A549 (cell line): ENCODE measurements around the gene PLEKHA7. TPM values are rescaled to one million over a fixed set of nuclear protein-coding genes. Genes with fewer than 3 reads are reported as not detected.

Experiments used
- ATAC-seq, 2 experiments: fragments of 200-7000 bp in 1 of 2; fragments of >200 bp in 1 of 2; cut with Nextera tagmentation in 1 of 2; cut with Tn5 transposase in 1 of 2; 3 replicates each; pipeline versions ENCODE4 v1.8.0 to v1.9.1; 2018 to 2020; ENCODE audit warnings: mild to moderate bottlenecking in 1 of 2, moderate library complexity in 1 of 2
- CTCF ChIA-PET: fragments of 300-600 bp; sonication (Branson Sonifier 250); formaldehyde crosslinking; extraction: SDS; loops from one replicate; lab custom pipeline; 2021; ENCODE audit warnings: antibody characterized with exemption, inconsistent platforms; lab: Yijun Ruan, JAX
- POLR2A ChIA-PET: fragments of 350-600 bp; formaldehyde crosslinking; extraction: SDS; loops from one replicate; lab custom pipeline; 2021; ENCODE audit warnings: antibody characterized with exemption, inconsistent platforms; lab: Yijun Ruan, JAX
- DNase-seq, 2 experiments: peaks; one replicate each; pipeline versions ENCODE4 v3.0.0 to v3.0.0-alpha.2; 2011 to 2016; ENCODE audit warnings: low read depth in 1 of 2, low spot score in 1 of 2
- FAIRE-seq: peaks from 2 replicates; lab custom pipeline; 2011; peaks lifted over from hg19 to GRCh38; lab: Jason Lieb, UNC
- H3K27ac ChIP-seq, 2 experiments: fragments of >200 bp; sonication (Bioruptor Twin); formaldehyde crosslinking; 3 replicates each; pipeline ENCODE4 v1.5.1; 2016 to 2017
- H3K4me1 ChIP-seq: fragments of >200 bp; sonication (Bioruptor Twin); formaldehyde crosslinking; 3 replicates; pipeline ENCODE4 v1.6.1; 2016
- H3K4me2 ChIP-seq: fragments of >200 bp; sonication (Bioruptor Twin); formaldehyde crosslinking; 3 replicates; pipeline ENCODE4 v1.6.1; 2016
- H3K4me3 ChIP-seq: fragments of >200 bp; sonication (Bioruptor Twin); formaldehyde crosslinking; 3 replicates; pipeline ENCODE4 v1.5.1; 2016
- H3K9me3 ChIP-seq: fragments of >200 bp; sonication (Bioruptor Twin); formaldehyde crosslinking; 3 replicates; pipeline ENCODE4 v1.6.1; 2016
- BHLHE40 ChIP-seq: IDR thresholded peaks from 2 replicates; pipeline ENCODE4 v1.6.1; 2012; ENCODE audit warnings: low read depth, low read length, inconsistent platforms
- EHF ChIP-seq: fragments of 250-450 bp; sonication (Bioruptor Pico); IDR thresholded peaks from 2 replicates; pipeline ENCODE4 v1.5.0; 2020; ENCODE audit warnings: mild to moderate bottlenecking
- EHMT2 ChIP-seq: fragments of 200-600 bp; sonication (generic); IDR thresholded peaks from 2 replicates; pipeline ENCODE4 v1.6.1; 2016; ENCODE audit warnings: antibody characterized with exemption, low read depth, mild to moderate bottlenecking, moderate library complexity
- FOSB ChIP-seq: fragments of 250-450 bp; sonication (Bioruptor Pico); IDR thresholded peaks from 2 replicates; pipeline ENCODE4 v1.5.0; 2020; ENCODE audit warnings: mild to moderate bottlenecking, moderate library complexity
- FOSL2 ChIP-seq, 2 experiments: fragments of 450-650 bp in 1 of 2; fragments of >200 bp in 1 of 2; sonication (Bioruptor Twin) in 1 of 2; formaldehyde crosslinking; IDR thresholded peaks; 2 replicates each; pipeline versions ENCODE4 v1.5.0 to v1.6.1; 2016 to 2020; ENCODE audit warnings: mild to moderate bottlenecking in 1 of 2, moderate library complexity in 1 of 2
- GATA3 ChIP-seq: IDR thresholded peaks from 2 replicates; pipeline ENCODE4 v1.6.1; 2012; ENCODE audit warnings: borderline replicate concordance
- HOXB13 ChIP-seq: fragments of 250-450 bp; sonication (Bioruptor Pico); IDR thresholded peaks from 2 replicates; pipeline ENCODE4 v1.5.0; 2020; ENCODE audit warnings: low read depth, mild to moderate bottlenecking, moderate library complexity
- HOXB5 ChIP-seq: fragments of 250-450 bp; sonication (Bioruptor Pico); IDR thresholded peaks from 2 replicates; pipeline ENCODE4 v1.5.0; 2020; ENCODE audit warnings: mild to moderate bottlenecking, moderate library complexity
- JUNB ChIP-seq: fragments of >200 bp; sonication (Bioruptor Twin); formaldehyde crosslinking; IDR thresholded peaks from 2 replicates; pipeline ENCODE4 v1.6.1; 2016
- KDM5A ChIP-seq: fragments of 200-600 bp; sonication (generic); IDR thresholded peaks from 2 replicates; pipeline ENCODE4 v1.6.1; 2016; ENCODE audit warnings: antibody characterized with exemption, mild to moderate bottlenecking
- MAFK ChIP-seq: fragments of 450-650 bp; IDR thresholded peaks from 2 replicates; pipeline ENCODE4 v1.6.1; 2014; ENCODE audit not compliant: partially characterized antibody
- MYC ChIP-seq: IDR thresholded peaks from 2 replicates; pipeline ENCODE4 v1.6.1; 2012; ENCODE audit warnings: mild to moderate bottlenecking, inconsistent platforms, low read length, improper control_type of control experiment, borderline replicate concordance
- NFE2L2 ChIP-seq: fragments of 150-350 bp; conservative IDR thresholded peaks from 2 replicates; pipeline ENCODE4 v1.6.1; 2014; ENCODE audit warnings: low read length
- NR3C1 ChIP-seq: fragments of >200 bp; sonication (Bioruptor Twin); formaldehyde crosslinking; IDR thresholded peaks from 3 replicates; pipeline ENCODE4 v1.6.1; 2017
- PHF8 ChIP-seq: fragments of 200-600 bp; sonication (generic); IDR thresholded peaks from 2 replicates; pipeline ENCODE4 v1.6.1; 2016; ENCODE audit warnings: low read depth, mild to moderate bottlenecking, antibody characterized with exemption, moderate library complexity, borderline replicate concordance
- POLR2AphosphoS2 ChIP-seq: conservative IDR thresholded peaks from 2 replicates; pipeline ENCODE4 v1.6.1; 2012; ENCODE audit warnings: low read length, improper control_type of control experiment, inconsistent platforms
- RAD21 ChIP-seq, 2 experiments: fragments of >200 bp in 1 of 2; sonication (Bioruptor Twin) in 1 of 2; formaldehyde crosslinking in 1 of 2; IDR thresholded peaks in 1 of 2; conservative IDR thresholded peaks in 1 of 2; 2 replicates in 1 of 2; 3 replicates in 1 of 2; pipeline ENCODE4 v1.6.1; 2012 to 2018; ENCODE audit warnings: inconsistent platforms in 1 of 2
- RCOR1 ChIP-seq: fragments of 150-350 bp; IDR thresholded peaks from 2 replicates; pipeline ENCODE4 v1.6.1; 2014; ENCODE audit warnings: antibody characterized with exemption, low read length, low read depth
- RNF2 ChIP-seq: fragments of 200-600 bp; sonication (generic); IDR thresholded peaks from 2 replicates; pipeline ENCODE4 v1.6.1; 2016; ENCODE audit warnings: low read depth, mild to moderate bottlenecking, antibody characterized with exemption, moderate library complexity, borderline replicate concordance
- SMC3 ChIP-seq: fragments of >200 bp; sonication (Bioruptor Twin); formaldehyde crosslinking; IDR thresholded peaks from 3 replicates; pipeline ENCODE4 v1.6.1; 2018; ENCODE audit warnings: inconsistent platforms
- SREBF2 ChIP-seq: fragments of 450-650 bp; IDR thresholded peaks from 2 replicates; pipeline ENCODE4 v1.6.1; 2014; ENCODE audit warnings: mild to moderate bottlenecking, moderate library complexity
- TP53 ChIP-seq: fragments of 250-450 bp; sonication (Bioruptor Pico); IDR thresholded peaks from 2 replicates; pipeline ENCODE4 v1.5.0; 2021; ENCODE audit warnings: mild to moderate bottlenecking, moderate library complexity
- ZFP36 ChIP-seq: fragments of 450-650 bp; IDR thresholded peaks from 2 replicates; pipeline ENCODE4 v1.6.1; 2014; ENCODE audit warnings: borderline replicate concordance; ENCODE audit not compliant: partially characterized antibody
- ZSCAN20 ChIP-seq: fragments of 250-450 bp; sonication (Bioruptor Pico); IDR thresholded peaks from 2 replicates; pipeline ENCODE4 v1.8.0; 2022; ENCODE audit warnings: mild to moderate bottlenecking, moderate library complexity
- WGBS: methylation state at CpG from one replicate; pipeline ENCODE4 v1.1.6; 2017; ENCODE audit errors: missing lambda C conversion rate; 5-methylcytosine and 5-hydroxymethylcytosine counted together
- polyA plus RNA-seq, 4 experiments: library from polyadenylated mRNA; depleted of rRNA in 3 of 4; stranded (reverse); fragments of >200 nt; fragmentation: RNase III in 1 of 4; extraction: RNeasy Plus Mini Kit Qiagen cat#74134 plus additional on column Dnase treatment in 1 of 4; gene quantifications; 2 replicates in 3 of 4; 3 replicates in 1 of 4; pipeline ENCODE4 v1.2.3, GENCODE V29; 2011 to 2017
- TF ChIP-seq, protein P1 (sequence below): fragments of >200 bp; sonication (Bioruptor Twin); formaldehyde crosslinking; IDR thresholded peaks from 3 replicates; pipeline ENCODE4 v1.6.1; 2016
- TF ChIP-seq, protein P2 (sequence below): IDR thresholded peaks from 2 replicates; pipeline ENCODE4 v1.6.1; 2012
- TF ChIP-seq, protein P3 (sequence below): fragments of 250-450 bp; sonication (Bioruptor Pico); IDR thresholded peaks from 2 replicates; pipeline ENCODE4 v1.5.0; 2021; ENCODE audit warnings: mild to moderate bottlenecking, moderate library complexity, borderline replicate concordance
- TF ChIP-seq, protein P4 (sequence below): fragments of 250-450 bp; sonication (Bioruptor Pico); IDR thresholded peaks from 2 replicates; pipeline ENCODE4 v1.5.0; 2020; ENCODE audit warnings: low read depth, mild to moderate bottlenecking, moderate library complexity

PLEKHA7 gene
- polyA plus RNA-seq, 2 of the 4 experiments (the other 2 are of a cell fraction), result 8.7 to 13.8 TPM

DNA sequence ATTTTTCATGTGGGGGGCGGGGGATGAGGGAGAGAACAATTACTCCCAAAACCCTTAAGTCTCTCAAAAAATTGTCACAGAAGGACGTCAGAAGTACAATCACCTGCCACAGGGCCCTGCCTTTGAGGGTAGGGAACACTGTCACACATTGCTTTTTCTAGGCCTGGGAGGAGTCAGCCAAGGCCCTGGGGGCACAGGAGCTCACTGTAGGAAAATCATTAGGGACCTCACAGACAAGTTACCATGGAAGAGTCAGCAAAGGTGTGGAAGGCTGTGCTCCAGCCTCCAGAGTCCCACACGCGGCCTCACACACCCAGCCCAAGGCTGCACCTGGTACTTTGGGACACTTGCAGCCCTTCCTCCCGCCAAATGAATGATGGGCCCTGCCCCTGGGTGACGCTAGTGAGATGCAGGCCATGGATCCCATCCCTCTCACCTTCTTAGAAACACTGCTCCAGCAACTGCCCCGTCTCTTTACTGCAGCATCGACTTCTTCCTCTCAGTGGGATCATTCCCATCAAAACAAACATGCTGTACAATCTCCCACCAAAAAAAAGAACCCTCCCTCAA, 3.3 kb downstream of the PLEKHA7 start:
- Histone ChIP-seq H3K4me3 (no peak overlapping the region), H3K4me1 (peaks cover 31% of the 10 kb centered on the region), H3K27ac (peak overlapping the region; percentile 68 to 95; a peak in 4 of 6 replicates), H3K4me2 (peak overlapping the region; percentile 79), H3K9me3 (no peaks in the 10 kb centered on the region)
- ATAC-seq, result no peak
- no peak for DNase-seq
- CTCF ChIA-PET, result interaction anchor here (0.6 to 2.8 kb wide), 5 partner anchors 14 to 225 kb away, joined by 3 to 12 read pairs (median 3); no protein-coding TSS in a partner anchor
- FAIRE-seq, result no peak
- POLR2A ChIA-PET, result interaction anchor here (0.7 kb wide), 1 partner anchor 67 kb away, joined by 4 read pairs; the partner anchor contains the start of gene RPS13
- WGBS, result 92% methylated on average over 7 of the region's 8 CpGs
- TF ChIP-seq FOSL2 (IDR thresholded peaks at IDR 0.05) (no peak), FOSL2 (CRISPR knock-in tag; IDR thresholded peaks at IDR 0.05) (no peak), HOXB13 (CRISPR knock-in tag) (no peak), MAFK (no peak), NR3C1 (no peak), FOSB (CRISPR knock-in tag) (no peak), POLR2AphosphoS2 (no peak), SMC3 (no peak), KDM5A (no peak), RCOR1 (no peak), RAD21 (conservative IDR thresholded peaks at IDR 0.05 in 1 of 2, IDR thresholded peaks at IDR 0.05 in 1 of 2) (no peak), MYC (no peak), ZFP36 (no peak), RNF2 (no peak), PHF8 (no peak), SREBF2 (no peak)
- TF ChIP-seq, protein P1, sequence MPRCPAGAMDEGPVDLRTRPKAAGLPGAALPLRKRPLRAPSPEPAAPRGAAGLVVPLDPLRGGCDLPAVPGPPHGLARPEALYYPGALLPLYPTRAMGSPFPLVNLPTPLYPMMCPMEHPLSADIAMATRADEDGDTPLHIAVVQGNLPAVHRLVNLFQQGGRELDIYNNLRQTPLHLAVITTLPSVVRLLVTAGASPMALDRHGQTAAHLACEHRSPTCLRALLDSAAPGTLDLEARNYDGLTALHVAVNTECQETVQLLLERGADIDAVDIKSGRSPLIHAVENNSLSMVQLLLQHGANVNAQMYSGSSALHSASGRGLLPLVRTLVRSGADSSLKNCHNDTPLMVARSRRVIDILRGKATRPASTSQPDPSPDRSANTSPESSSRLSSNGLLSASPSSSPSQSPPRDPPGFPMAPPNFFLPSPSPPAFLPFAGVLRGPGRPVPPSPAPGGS, result no peak
- TF ChIP-seq, protein P2, sequence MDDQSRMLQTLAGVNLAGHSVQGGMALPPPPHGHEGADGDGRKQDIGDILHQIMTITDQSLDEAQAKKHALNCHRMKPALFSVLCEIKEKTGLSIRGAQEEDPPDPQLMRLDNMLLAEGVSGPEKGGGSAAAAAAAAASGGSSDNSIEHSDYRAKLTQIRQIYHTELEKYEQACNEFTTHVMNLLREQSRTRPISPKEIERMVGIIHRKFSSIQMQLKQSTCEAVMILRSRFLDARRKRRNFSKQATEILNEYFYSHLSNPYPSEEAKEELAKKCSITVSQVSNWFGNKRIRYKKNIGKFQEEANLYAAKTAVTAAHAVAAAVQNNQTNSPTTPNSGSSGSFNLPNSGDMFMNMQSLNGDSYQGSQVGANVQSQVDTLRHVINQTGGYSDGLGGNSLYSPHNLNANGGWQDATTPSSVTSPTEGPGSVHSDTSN, result no peak
- TF ChIP-seq, protein P3, sequence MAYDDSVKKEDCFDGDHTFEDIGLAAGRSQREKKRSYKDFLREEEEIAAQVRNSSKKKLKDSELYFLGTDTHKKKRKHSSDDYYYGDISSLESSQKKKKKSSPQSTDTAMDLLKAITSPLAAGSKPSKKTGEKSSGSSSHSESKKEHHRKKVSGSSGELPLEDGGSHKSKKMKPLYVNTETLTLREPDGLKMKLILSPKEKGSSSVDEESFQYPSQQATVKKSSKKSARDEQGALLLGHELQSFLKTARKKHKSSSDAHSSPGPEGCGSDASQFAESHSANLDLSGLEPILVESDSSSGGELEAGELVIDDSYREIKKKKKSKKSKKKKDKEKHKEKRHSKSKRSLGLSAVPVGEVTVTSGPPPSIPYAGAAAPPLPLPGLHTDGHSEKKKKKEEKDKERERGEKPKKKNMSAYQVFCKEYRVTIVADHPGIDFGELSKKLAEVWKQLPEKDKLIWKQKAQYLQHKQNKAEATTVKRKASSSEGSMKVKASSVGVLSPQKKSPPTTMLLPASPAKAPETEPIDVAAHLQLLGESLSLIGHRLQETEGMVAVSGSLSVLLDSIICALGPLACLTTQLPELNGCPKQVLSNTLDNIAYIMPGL (CRISPR knock-in tag), result no peak
- TF ChIP-seq, all 56 proteins: peak for 0

DNA sequence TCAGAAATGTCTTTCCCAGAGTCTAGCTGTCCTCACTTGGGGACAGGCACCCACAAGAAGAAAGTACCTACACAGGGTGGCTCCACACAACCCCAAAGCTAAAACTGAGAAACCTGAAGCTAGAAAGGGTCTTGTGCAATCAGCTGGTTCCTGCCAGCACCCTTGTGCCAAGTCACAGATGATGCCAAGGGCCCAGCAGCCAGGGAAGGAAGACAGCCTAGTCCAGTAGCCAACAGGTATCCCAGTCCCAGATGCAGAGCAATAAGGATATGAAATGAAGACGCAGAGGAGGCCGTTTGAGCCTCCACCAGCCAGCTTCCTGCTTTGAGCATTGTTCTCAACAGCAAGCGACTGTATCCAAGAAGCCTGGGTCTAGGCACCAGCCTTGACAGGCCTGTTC, 6.1 kb downstream of the PLEKHA7 start:
- Histone ChIP-seq H3K27ac (no peak overlapping the region), H3K9me3 (no peaks in the 10 kb centered on the region; the same call in 2 of the 3 replicates), H3K4me1 (peaks cover 38% of the 10 kb centered on the region), H3K4me3 (no peak overlapping the region), H3K4me2 (no peak overlapping the region)
- no peak for ATAC-seq
- POLR2A ChIA-PET, result no interaction called here
- no peak for FAIRE-seq
- CTCF ChIA-PET, result interaction anchor here (1.1 to 1.2 kb wide), 2 partner anchors 55 to 223 kb away, joined by 3 to 4 read pairs; no protein-coding TSS in a partner anchor
- TF ChIP-seq TP53 (CRISPR knock-in tag) (no peak), EHMT2 (no peak), GATA3 (no peak), JUNB (no peak), POLR2AphosphoS2 (no peak), MAFK (no peak), HOXB5 (no peak), EHF (CRISPR knock-in tag) (no peak), RNF2 (no peak), KDM5A (no peak), PHF8 (no peak), BHLHE40 (no peak), NFE2L2 (no peak), ZSCAN20 (CRISPR knock-in tag) (no peak)
- TF ChIP-seq, protein P2, result no peak
- TF ChIP-seq, protein P4, sequence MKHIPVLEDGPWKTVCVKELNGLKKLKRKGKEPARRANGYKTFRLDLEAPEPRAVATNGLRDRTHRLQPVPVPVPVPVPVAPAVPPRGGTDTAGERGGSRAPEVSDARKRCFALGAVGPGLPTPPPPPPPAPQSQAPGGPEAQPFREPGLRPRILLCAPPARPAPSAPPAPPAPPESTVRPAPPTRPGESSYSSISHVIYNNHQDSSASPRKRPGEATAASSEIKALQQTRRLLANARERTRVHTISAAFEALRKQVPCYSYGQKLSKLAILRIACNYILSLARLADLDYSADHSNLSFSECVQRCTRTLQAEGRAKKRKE, result no peak
- no peak for DNase-seq
- WGBS, result 86% methylated on average over 3 of the region's 3 CpGs
